Breast epithelium (tissue), 3 donors: Measurements from ENCODE around the gene CNTN2.

ENCODE experiments used
- POLR2A ChIP-seq: fragments of 450-650 bp; IDR thresholded peaks from one replicate; pipeline ENCODE4 v1.6.1; 2016; ENCODE audit warnings: antibody characterized with exemption, mild to moderate bottlenecking, moderate library complexity
- TF ChIP-seq, protein P1 (sequence below), 3 donors: fragments of 450-650 bp; IDR thresholded peaks; one replicate each; pipeline ENCODE4 v1.5.1; 2016 to 2017; ENCODE audit warnings: antibody characterized with exemption in 3 of 3, mild to moderate bottlenecking in 3 of 3, moderate library complexity in 3 of 3

DNA sequence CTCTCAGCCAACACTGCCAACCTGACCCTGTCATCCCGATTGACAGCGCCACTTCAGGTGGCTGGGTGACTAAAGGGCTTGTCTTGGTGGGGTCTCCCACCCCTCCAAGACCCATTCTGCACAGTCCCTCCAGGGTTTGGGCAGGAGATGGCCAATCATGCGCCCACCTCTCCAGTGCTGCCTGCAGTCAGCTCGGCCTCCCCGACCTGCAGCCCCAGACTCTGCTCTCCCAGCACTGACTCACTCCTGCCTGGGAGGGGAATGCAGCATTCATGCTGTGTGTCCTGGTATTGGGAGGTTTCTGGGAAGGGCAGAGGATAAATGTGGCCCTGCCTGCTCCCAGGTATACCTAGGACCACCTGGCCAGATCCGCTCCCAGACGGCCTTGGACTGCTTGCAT is 31.5 kb downstream of the CNTN2 start:
- TF ChIP-seq, protein P1, sequence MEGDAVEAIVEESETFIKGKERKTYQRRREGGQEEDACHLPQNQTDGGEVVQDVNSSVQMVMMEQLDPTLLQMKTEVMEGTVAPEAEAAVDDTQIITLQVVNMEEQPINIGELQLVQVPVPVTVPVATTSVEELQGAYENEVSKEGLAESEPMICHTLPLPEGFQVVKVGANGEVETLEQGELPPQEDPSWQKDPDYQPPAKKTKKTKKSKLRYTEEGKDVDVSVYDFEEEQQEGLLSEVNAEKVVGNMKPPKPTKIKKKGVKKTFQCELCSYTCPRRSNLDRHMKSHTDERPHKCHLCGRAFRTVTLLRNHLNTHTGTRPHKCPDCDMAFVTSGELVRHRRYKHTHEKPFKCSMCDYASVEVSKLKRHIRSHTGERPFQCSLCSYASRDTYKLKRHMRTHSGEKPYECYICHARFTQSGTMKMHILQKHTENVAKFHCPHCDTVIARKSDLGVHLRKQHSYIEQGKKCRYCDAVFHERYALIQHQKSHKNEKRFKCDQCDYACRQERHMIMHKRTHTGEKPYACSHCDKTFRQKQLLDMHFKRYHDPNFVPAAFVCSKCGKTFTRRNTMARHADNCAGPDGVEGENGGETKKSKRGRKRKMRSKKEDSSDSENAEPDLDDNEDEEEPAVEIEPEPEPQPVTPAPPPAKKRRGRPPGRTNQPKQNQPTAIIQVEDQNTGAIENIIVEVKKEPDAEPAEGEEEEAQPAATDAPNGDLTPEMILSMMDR (IDR thresholded peaks at IDR 0.05): no peak
- no peak for TF ChIP-seq POLR2A
